Cortex of kidney (tissue), 1 donor: ENCODE results near the gene DVL1.
"Not testable (repeated sequence)": the region's sequence is repeated elsewhere in the genome, so short reads cannot be mapped to it uniquely, and the experiment has no call there.

Experiments used
- DNase-seq: peaks from one replicate; lab custom pipeline; 2025; lab: John Stamatoyannopoulos, UW

DVL1 gene

DNA sequence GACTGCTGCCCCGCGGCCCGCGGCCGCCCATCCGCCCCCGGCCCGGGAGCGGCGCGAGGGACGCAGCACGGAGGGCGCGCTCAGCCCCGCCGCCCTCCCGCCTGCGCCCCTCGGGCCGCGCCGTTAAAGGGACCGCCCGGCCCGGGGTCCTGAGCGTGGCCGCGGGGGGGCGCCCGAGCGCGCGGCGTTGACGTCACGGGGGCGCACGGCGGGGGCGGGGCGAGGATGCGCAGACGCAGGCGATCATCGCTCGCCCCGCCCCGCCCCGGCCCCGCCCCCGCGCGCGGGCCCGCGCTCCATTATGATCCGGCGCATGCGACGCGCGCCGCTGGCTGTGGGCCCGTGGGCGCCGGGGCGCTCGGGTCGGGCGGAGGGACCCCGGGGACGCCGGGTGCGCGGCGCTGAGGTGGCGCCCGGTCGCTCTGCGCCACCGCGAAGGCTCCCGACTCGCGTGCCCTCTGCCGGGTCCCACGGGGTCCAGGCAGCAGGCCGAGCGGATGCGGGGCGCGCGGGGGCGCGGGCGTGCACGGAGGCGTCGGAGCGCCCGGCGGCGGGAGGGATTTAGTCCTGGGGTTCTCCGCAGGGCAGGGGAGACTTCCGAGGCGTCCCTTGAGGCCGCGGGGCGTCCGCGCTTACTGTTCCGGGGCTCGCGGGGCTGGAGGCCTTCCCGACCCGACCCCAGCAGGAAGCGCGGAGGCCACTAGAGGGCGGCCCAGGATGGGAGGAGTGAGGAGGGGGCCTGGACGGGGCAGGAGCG, at the start of gene DVL1:
Gene DVL1, minus strand, starts transcription at position 163 of the 757 bp plus-strand sequence. CDS start 353 bp downstream, outside the sequence.
- DNase-seq = no peak

- no peak for DNase-seq
Observed at GRCh38 chr1:1398677-1399186, 49.5 kb upstream of the DVL1 start.

GRCh38 chr1:1397839-1398523, 48.8 kb upstream of the DVL1 start:
- no peak for DNase-seq

DNA sequence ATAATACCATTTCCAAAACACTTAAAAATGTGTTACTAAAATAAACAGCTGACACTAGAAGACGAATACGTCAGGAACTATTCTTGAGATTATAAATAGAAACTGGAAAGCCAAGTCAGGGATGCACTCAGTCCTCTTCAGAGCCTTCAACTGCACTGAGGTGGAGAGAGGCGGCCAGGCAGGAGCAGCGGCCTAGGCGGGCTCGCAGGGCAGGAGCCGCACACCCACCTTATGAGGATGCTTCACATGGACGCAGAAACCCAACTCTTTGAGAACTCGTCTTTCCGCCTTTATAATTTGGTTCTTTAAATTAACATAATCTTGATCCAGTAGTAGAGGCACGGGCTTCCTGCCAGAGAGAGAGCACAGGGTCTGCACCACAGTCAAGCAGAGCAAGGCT, 45.9 kb upstream of the DVL1 start:
- DNase-seq = no peak

DNA sequence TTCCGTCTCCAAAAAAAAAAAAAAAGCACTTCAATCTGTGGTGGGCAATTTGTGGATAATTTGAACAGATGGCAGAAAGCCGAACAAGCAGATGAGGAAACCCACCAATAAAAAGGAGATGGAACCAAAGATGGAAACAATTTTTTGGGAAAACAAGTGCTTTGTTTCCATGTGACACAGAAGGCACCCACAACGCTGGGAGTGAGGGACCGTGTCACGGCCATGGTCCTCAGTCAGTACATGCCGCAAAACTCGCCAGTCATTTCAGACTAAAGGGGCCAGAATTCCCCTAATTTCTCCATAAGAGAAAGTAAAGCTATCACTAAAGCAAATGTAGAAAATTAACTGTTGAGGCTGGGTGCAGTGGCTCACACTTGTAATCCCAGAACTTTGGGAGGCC, 44.9 kb upstream of the DVL1 start:
- DNase-seq = no peak

DNA sequence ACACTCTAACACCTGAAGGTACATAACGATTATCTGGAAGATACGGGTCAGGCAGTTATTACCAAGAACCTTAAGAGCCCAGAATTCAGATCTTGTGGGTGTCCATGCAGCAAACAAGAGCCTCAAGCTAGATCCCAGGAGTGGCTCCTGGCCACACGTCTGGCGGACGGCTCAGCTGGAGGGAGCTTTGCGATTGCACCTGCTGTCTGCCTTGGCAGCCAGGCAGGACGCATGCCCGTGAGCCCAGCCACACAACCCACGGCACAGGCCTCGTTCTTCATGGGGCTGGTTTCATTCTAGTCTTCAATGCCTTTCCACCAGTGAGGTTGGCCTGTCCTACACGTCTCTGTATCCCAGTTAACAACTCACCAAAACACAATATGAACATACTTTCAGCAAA, 44.2 kb upstream of the DVL1 start:
- no peak for DNase-seq

DNA sequence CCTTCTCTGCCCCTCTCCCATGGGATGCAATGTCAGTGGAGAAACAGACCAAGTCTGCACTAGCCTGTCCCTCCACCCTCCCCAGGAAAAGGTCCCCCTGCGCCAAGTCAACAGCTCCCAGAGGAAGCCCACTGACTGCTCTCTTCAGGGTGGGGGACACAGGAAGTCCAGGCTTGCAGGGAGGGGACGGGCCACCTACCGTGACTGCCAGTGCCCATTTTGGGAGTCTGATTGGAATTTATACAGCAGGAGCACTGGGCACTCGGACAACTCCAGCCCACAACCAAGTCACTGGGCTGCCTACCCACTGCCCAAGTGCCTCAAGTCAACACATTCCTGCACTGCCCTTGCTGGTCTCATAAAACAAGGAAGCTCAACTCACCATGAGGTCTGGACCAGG, 43.8 kb upstream of the DVL1 start:
- no peak for DNase-seq

- DNase-seq = no peak
Observed at GRCh38 chr1:1391225-1391624, 42.0 kb upstream of the DVL1 start.

DNA sequence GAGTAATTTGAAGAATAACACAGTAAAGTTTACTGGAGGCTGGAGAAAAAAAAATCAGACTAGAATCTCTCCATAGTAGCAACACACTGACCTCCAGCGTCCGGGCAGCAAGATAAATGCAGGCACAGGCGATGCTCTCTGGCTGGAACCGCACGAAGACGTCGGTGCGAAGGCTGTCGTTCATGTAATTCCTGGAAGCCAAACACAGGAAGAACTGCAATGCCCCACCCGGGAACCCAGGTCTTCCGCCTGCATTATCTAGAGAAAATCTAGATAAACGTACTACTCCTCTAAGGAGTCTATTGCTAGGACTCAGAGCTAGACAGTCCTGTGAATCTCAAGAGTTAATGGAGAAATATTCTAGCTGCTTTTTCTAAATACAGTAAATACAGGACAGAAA, 41.5 kb upstream of the DVL1 start:
- no peak for DNase-seq

DNA sequence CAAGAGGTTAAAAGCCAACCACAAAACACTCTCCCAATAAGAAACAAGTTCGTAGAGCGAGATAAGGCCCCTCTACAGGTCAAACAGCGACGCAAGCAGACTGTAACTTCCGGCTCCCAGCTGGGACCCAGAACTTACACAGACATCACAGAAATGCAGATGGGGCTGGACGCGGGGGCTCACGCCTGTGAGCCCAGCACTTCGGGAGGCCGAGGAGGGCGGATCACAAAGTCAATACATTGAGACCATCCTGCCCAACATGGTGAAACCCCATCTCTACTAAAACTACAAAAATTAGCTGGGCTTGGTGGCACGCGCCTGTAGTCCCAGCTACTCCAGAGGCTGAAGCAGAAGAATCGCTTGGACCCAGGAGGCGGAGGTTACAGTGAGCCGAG, 38.9 kb upstream of the DVL1 start:
- DNase-seq = no peak

DNA sequence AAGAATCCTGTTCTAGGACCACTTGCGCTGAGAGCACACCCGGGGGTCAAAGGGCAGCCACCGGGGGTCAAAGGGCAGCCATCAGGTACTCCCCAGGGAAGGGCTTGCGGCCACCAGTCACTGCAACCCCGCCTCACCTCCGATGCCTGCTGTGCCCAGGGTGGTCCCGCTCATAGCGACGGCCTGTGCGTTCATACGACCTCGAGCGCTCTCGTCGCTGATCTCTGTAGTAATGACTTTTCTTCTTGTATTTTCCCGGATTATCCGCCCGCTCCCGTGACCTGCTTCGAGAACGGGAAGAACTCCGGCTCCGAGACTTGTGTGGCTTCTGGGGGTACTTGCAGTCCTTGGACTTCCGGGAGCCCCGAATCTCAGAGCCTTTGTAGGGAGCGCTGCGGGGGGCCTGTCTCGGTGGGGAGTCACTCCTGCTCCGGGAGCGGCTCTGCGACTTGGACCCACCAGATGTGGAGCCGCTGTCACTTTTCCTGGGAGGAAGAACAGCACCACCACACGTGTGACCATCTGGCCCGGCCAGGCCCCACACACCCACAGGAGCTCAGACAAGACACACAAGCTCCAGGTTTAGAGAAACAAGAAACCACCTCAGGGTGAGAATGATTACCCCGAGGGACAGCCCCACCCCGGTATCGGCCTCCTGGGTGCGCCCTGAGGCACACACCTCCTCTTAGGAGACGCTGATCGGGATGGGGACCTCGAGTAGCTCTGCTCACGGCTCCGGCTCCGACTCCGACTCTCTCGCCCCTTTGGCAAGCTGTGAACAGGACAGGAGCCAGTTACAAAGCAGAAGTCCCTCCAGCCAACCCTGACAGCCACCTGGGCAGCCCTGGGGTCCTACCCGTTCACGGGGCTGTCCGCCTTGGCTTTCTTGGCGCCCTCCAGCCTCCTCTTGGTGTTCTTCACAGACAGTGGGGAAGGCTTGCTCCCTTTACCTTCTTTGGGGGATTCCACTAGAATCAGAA, 38.2 kb upstream of the DVL1 start:
- DNase-seq = no peak

GRCh38 chr1:1385931-1386330, 36.7 kb upstream of the DVL1 start:
- DNase-seq = no peak

GRCh38 chr1:1385339-1385738, 36.1 kb upstream of the DVL1 start:
- not testable (repeated sequence) for DNase-seq

- DNase-seq = no peak
Observed at GRCh38 chr1:1381294-1381693, 32.1 kb upstream of the DVL1 start.

- no peak for DNase-seq
Observed at GRCh38 chr1:1380860-1381259, 31.6 kb upstream of the DVL1 start.

GRCh38 chr1:1377540-1378205, 28.5 kb upstream of the DVL1 start:
- no peak for DNase-seq

DNA sequence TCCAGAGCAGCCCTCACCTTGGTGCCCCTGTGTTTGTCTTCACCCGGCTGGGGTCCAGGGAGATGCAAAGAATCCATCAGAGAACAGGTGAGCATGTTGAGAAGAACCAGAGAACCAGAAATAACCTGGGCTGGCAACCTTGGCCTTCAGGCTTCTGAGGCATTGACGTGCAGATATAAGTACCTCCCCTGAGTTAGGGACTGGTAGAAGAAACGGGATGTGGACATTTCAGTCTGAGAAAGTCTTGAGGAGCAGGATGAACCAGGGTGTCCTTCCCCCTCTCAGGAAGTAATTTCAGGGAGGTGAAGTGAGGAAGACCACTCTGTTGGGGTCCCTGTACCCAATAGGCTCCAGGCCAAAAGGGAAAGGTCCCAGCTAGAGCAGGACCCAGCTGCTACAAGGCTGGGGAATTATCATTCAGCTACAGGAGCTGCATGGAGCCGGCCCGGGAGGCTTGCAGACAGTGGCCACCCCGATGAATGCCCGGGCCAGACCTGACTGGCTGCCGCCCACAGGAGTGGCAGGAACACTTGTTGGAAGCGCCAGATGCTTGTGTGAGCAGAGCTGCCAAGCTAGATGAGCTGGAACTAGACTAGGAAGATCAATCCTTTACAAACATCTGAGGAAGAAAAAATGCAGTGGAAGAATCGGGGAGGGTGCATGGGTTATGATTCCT, 27.5 kb upstream of the DVL1 start:
- no peak for DNase-seq

GRCh38 chr1:1374929-1375662, 25.9 kb upstream of the DVL1 start, which contains the start of gene AURKAIP1:
Gene AURKAIP1, minus strand, starts transcription at chr1:1375207. Its CDS starts 451 bp downstream, at chr1:1374756.
- DNase-seq = no peak

DNA sequence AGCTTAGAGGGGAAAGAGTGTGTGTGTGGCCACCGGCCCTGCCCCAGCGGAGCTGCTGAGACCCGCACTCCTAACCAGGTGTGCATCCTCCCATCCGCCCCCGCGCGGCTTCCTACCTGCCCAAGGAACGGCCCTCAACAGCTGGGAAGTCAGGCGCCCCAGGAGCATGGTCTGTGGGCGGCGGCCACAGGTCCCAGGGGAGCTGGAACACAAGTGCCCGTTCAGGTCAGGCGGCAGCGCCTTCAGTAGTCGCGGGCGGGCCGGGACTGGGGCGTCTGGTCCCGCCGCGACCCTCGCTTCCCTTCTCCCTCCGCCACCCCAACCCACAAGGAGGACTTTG, 25.3 kb upstream of the DVL1 start:
- no peak for DNase-seq

- DNase-seq = no peak
Observed at GRCh38 chr1:1373815-1374588, 24.8 kb upstream of the DVL1 start.
